ENCODE data around the gene LYPD3. TPM values are rescaled to one million over a fixed set of nuclear protein-coding genes. Genes with fewer than 3 reads are reported as not detected.

The LYPD3 gene
- total RNA-seq, 1 donor from 2014 or later, result 0.60 TPM

DNA sequence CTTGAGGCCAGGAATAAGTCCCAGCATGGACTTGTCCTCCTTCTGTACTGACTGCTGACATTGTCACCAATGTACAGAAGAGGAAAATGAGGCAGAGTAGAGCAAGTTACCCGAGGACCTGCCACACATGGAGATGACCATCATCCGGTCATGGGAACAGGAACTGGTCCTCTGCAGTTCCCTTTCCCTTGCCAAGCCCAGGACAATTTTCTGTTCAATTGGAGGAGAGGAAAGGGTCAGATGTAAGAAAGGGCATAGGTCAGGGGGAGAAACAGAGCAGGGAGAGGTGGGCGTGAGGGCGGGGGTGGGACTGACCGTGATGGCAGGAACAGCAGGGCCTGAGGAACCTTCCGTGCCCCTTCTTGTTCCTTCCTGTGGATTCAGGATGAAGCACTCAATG, 20.5 kb upstream of the LYPD3 start:
- H3K9me3 Mint-ChIP-seq (ENCODE audit: low read depth), result no peaks in the 10 kb centered on the region
- TF ChIP-seq, protein P1, sequence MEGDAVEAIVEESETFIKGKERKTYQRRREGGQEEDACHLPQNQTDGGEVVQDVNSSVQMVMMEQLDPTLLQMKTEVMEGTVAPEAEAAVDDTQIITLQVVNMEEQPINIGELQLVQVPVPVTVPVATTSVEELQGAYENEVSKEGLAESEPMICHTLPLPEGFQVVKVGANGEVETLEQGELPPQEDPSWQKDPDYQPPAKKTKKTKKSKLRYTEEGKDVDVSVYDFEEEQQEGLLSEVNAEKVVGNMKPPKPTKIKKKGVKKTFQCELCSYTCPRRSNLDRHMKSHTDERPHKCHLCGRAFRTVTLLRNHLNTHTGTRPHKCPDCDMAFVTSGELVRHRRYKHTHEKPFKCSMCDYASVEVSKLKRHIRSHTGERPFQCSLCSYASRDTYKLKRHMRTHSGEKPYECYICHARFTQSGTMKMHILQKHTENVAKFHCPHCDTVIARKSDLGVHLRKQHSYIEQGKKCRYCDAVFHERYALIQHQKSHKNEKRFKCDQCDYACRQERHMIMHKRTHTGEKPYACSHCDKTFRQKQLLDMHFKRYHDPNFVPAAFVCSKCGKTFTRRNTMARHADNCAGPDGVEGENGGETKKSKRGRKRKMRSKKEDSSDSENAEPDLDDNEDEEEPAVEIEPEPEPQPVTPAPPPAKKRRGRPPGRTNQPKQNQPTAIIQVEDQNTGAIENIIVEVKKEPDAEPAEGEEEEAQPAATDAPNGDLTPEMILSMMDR (IDR thresholded peaks at IDR 0.05; ENCODE audit: unreplicated experiment), result no peak
- no peak overlapping the region for H3K4me3 Mint-ChIP-seq (ENCODE audit: low read depth)
- H3K36me3 Mint-ChIP-seq (ENCODE audit: insufficient read depth), result peaks cover 2% of the 10 kb centered on the region
- no peaks in the 10 kb centered on the region for H3K27me3 Mint-ChIP-seq
- no peaks in the 10 kb centered on the region for H3K4me1 Mint-ChIP-seq (ENCODE audit: low read depth)
- H3K27ac Mint-ChIP-seq, result no peak overlapping the region
- DNase-seq (ENCODE audit: low spot score, unreplicated experiment), result no peak

DNA sequence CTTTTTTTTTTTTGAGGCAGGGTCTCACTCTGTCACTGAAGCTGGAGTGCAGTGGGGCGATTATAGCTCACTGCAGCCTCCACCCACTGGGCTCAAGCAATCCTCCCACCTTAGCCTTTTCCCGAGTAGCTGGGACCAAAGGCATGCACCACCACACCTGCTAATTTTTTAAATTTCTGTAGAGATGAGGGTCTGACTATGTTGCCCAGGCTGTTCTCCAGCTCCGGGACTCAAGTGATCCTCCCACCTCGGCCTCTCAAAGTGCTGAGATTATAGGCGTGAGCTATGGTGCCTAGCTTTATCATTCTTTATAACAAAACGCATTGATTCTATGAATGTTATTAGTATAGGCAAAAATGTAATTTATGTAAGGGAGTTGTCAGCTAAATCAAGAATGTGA, 17.9 kb upstream of the LYPD3 start:
- Mint-ChIP-seq H3K4me1 (ENCODE audit: low read depth) (no peaks in the 10 kb centered on the region), H3K36me3 (ENCODE audit: insufficient read depth) (peaks cover 2% of the 10 kb centered on the region), H3K27me3 (no peaks in the 10 kb centered on the region), H3K27ac (no peak overlapping the region), H3K9me3 (ENCODE audit: low read depth) (no peaks in the 10 kb centered on the region), H3K4me3 (ENCODE audit: low read depth) (no peak overlapping the region)
- DNase-seq (ENCODE audit: low spot score, unreplicated experiment), result no peak
- TF ChIP-seq, protein P1 (IDR thresholded peaks at IDR 0.05; ENCODE audit: unreplicated experiment), result no peak

DNA sequence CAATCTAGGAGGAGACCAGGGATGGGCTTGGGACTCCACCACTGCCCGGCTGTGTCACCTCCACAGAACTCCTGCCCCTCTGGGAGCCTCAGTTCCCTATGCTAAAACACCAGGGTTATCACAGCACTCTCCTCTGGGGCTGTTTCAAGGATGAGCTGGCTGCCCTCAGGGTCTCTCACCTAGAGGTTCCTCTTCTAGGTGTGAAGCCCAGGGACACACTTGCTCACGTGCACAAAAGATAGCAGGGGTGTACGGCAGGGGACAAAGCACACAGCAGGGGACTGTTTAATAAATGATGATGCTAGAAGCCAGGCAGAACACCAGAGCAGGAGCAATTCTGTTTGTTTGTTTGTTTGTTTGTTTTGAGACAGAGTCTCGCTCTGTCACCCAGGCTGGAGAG, 16.8 kb upstream of the LYPD3 start:
- no peak overlapping the region for H3K27ac Mint-ChIP-seq
- H3K9me3 Mint-ChIP-seq (ENCODE audit: low read depth), result no peaks in the 10 kb centered on the region
- no peaks in the 10 kb centered on the region for H3K27me3 Mint-ChIP-seq
- no peak overlapping the region for H3K4me3 Mint-ChIP-seq (ENCODE audit: low read depth)
- no peaks in the 10 kb centered on the region for H3K4me1 Mint-ChIP-seq (ENCODE audit: low read depth)
- peaks cover 5% of the 10 kb centered on the region for H3K36me3 Mint-ChIP-seq (ENCODE audit: insufficient read depth)
- TF ChIP-seq, protein P1 (IDR thresholded peaks at IDR 0.05; ENCODE audit: unreplicated experiment), result no peak
- DNase-seq (ENCODE audit: low spot score, unreplicated experiment), result no peak

DNA sequence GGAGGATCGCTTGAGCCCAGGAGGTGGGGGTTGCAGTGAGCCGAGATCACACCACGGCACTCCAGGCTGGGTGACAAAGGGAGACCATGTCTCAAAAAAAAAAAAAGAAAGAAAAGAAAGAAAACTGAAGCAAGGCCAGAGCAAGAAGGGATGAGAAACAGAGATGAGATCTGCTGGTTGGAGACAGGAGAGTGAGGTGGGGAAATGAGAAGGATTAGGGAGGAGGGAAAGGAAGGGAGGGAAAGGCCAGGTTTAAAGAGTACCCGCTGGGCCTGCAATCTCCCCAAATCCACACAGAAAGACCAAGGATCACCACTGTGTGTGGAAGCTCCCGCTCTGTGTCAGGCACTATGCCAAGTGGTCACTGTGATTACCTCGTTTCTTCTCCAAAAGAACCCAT, 16.3 kb upstream of the LYPD3 start:
- DNase-seq (ENCODE audit: low spot score, unreplicated experiment), result no peak
- TF ChIP-seq, protein P1 (IDR thresholded peaks at IDR 0.05; ENCODE audit: unreplicated experiment), result no peak
- Mint-ChIP-seq H3K27me3 (no peaks in the 10 kb centered on the region), H3K4me3 (ENCODE audit: low read depth) (no peak overlapping the region), H3K27ac (no peak overlapping the region), H3K36me3 (ENCODE audit: insufficient read depth) (peaks cover 5% of the 10 kb centered on the region), H3K9me3 (ENCODE audit: low read depth) (no peaks in the 10 kb centered on the region), H3K4me1 (ENCODE audit: low read depth) (no peaks in the 10 kb centered on the region)

DNA sequence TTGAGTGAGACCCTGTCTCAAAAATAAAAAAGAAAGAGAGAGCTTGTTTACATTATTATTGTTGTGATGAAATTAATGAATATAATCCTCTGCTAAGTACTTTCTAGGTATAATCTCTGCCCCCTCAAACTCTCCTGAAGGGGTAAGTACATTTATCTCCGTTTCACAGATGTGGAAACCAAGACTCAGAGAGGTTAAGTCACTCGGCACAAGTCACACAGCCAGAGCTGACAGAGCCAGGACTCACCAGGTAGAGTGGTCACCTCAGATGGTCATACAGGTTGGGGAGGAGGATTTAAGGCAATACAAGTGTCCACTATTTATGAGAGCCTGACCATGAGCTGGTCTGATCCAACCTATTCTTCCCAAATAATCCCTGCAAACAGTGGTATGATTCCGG, 15.2 kb upstream of the LYPD3 start:
- no peak overlapping the region for H3K4me3 Mint-ChIP-seq (ENCODE audit: low read depth)
- no peaks in the 10 kb centered on the region for H3K4me1 Mint-ChIP-seq (ENCODE audit: low read depth)
- no peaks in the 10 kb centered on the region for H3K27me3 Mint-ChIP-seq
- H3K36me3 Mint-ChIP-seq (ENCODE audit: insufficient read depth), result peaks cover 5% of the 10 kb centered on the region
- no peak overlapping the region for H3K27ac Mint-ChIP-seq
- TF ChIP-seq, protein P1 (IDR thresholded peaks at IDR 0.05; ENCODE audit: unreplicated experiment), result no peak
- H3K9me3 Mint-ChIP-seq (ENCODE audit: low read depth), result no peaks in the 10 kb centered on the region
- DNase-seq (ENCODE audit: low spot score, unreplicated experiment), result no peak
